Ectodermal cell (in vitro differentiated cells): ENCODE measurements around the gene EGFR.

Experiments used
- H3K27ac ChIP-seq: 2 replicates; pipeline ENCODE4 v1.7.0; 2013; ENCODE audit warnings: mild to moderate bottlenecking, low read depth, low read length; ENCODE audit not compliant: insufficient read depth, poor library complexity, severe bottlenecking
- H3K27me3 ChIP-seq: 2 replicates; pipeline ENCODE4 v1.7.0; 2013; ENCODE audit warnings: mild to moderate bottlenecking, low read length; ENCODE audit not compliant: insufficient read depth, control insufficient read depth, poor library complexity, severe bottlenecking
- H3K36me3 ChIP-seq: one replicate; pipeline ENCODE4 v1.7.0; 2013; ENCODE audit warnings: low read length; ENCODE audit not compliant: control insufficient read depth, insufficient read depth
- H3K4me1 ChIP-seq: one replicate; pipeline ENCODE4 v1.7.0; 2013; ENCODE audit warnings: low read length; ENCODE audit not compliant: control insufficient read depth, insufficient read depth
- H3K4me3 ChIP-seq: 2 replicates; pipeline ENCODE4 v1.7.0; 2013; ENCODE audit warnings: low read depth, low read length, control low read depth; ENCODE audit not compliant: insufficient read depth
- H3K9me3 ChIP-seq: 2 replicates; pipeline ENCODE4 v1.7.0; 2013; ENCODE audit warnings: mild to moderate bottlenecking, low read length, moderate library complexity; ENCODE audit not compliant: control insufficient read depth
- whole genome bisulfite sequencing, 2 experiments: methylation state at CpG; one replicate each; pipeline ENCODE4 v1.1.7; 2013; ENCODE audit warnings: missing lambda C conversion rate in 2 of 2; 5-methylcytosine and 5-hydroxymethylcytosine counted together

Gene EGFR

GRCh38 chr7:55242613-55243012 is 223.8 kb downstream of the EGFR start:
- Histone ChIP-seq H3K36me3 (no peaks in the 10 kb centered on the region), H3K4me3 (no peak overlapping the region), H3K27me3 (no peaks in the 10 kb centered on the region), H3K27ac (no peak overlapping the region), H3K4me1 (no peaks in the 10 kb centered on the region), H3K9me3 (no peaks in the 10 kb centered on the region)
- WGBS, 2 experiments: 82 to 86% methylated on average over 2 of the region's 2 CpGs

- no peak overlapping the region for H3K27ac ChIP-seq
- H3K4me1 ChIP-seq: no peaks in the 10 kb centered on the region
- no peaks in the 10 kb centered on the region for H3K27me3 ChIP-seq
- H3K4me3 ChIP-seq: no peak overlapping the region
- no peaks in the 10 kb centered on the region for H3K36me3 ChIP-seq
- H3K9me3 ChIP-seq: no peaks in the 10 kb centered on the region
- WGBS, 2 experiments: 92 to 96% methylated on average over 13 of the region's 13 CpGs
These were observed 225.4 kb downstream of the EGFR start for GRCh38 chr7:55244006-55244745.

DNA sequence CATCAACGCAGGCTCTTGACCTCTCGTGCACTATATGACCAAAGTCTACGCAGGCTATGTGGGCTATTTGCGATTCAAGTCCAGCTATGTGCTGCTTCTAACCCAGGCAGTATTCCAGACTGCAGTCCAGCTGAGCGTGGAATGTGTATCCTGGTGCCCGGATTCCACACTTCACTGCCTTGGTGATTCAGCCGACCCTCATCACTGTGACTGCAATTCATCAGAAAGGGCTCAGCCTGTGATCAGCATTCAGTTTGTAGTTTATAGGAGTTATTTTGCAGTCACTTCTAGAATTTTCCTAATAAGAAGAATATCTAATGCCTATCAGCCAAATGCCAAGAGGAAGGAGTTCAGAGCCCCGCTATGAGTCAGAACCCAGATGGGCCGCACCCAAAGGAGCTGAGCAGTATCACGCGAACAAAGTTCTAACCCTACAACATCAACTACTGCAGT is 226.5 kb downstream of the EGFR start:
- H3K36me3 ChIP-seq: no peaks in the 10 kb centered on the region
- no peaks in the 10 kb centered on the region for H3K27me3 ChIP-seq
- 91 to 96% methylated on average over 9 to 11 of the region's 11 CpGs for WGBS, 2 experiments
- H3K4me1 ChIP-seq: no peaks in the 10 kb centered on the region
- no peaks in the 10 kb centered on the region for H3K9me3 ChIP-seq
- H3K4me3 ChIP-seq: no peak overlapping the region
- H3K27ac ChIP-seq: no peak overlapping the region

GRCh38 chr7:55246171-55246570 is 227.4 kb downstream of the EGFR start:
- no peaks in the 10 kb centered on the region for H3K9me3 ChIP-seq
- no peaks in the 10 kb centered on the region for H3K36me3 ChIP-seq
- H3K27me3 ChIP-seq: no peaks in the 10 kb centered on the region
- no peak overlapping the region for H3K4me3 ChIP-seq
- H3K4me1 ChIP-seq: no peaks in the 10 kb centered on the region
- WGBS, 2 experiments: 94 to 97% methylated on average over 5 of the region's 5 CpGs
- no peak overlapping the region for H3K27ac ChIP-seq

DNA sequence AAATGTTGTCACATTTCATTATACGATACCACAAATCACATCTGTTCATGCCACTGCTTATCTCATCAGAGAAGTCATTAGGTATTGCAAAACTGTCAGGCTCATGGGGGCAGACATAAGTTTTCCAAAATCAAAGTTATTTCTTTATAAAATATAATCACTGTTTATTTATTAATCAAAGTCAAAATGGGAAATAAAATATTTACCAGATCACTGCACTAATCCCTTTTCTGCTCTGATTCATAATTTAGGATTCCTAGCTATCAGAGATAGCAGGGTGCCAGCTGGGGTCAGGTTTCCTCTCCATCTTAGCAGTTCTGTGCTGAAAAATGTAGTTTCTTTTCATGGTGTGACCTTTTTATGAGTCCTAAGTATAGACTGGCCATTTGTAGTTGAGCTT is 228.6 kb downstream of the EGFR start:
- no peak overlapping the region for H3K4me3 ChIP-seq
- H3K4me1 ChIP-seq: no peaks in the 10 kb centered on the region
- H3K27ac ChIP-seq: no peak overlapping the region
- WGBS, 2 experiments: 87 to 100% methylated on average over 1 of the region's 1 CpG
- H3K9me3 ChIP-seq: no peaks in the 10 kb centered on the region
- no peaks in the 10 kb centered on the region for H3K36me3 ChIP-seq
- H3K27me3 ChIP-seq: no peaks in the 10 kb centered on the region

- Histone ChIP-seq H3K9me3 (no peaks in the 10 kb centered on the region), H3K4me1 (no peaks in the 10 kb centered on the region), H3K27ac (no peak overlapping the region), H3K27me3 (peaks cover 9% of the 10 kb centered on the region), H3K4me3 (no peak overlapping the region), H3K36me3 (no peaks in the 10 kb centered on the region)
- 94 to 95% methylated on average over 10 of the region's 10 CpGs for WGBS, 2 experiments
These were observed 229.7 kb downstream of the EGFR start for GRCh38 chr7:55248526-55248925.

- Histone ChIP-seq H3K27ac (no peak overlapping the region), H3K9me3 (no peaks in the 10 kb centered on the region), H3K4me3 (no peak overlapping the region), H3K36me3 (no peaks in the 10 kb centered on the region), H3K27me3 (peaks cover 17% of the 10 kb centered on the region), H3K4me1 (no peaks in the 10 kb centered on the region)
- 90% methylated on average over 8 of the region's 8 CpGs for WGBS, 2 experiments
These were observed 230.5 kb downstream of the EGFR start for GRCh38 chr7:55249332-55249731.

- Histone ChIP-seq H3K4me1 (no peaks in the 10 kb centered on the region), H3K36me3 (no peaks in the 10 kb centered on the region), H3K9me3 (no peaks in the 10 kb centered on the region), H3K27ac (no peak overlapping the region), H3K27me3 (peaks cover 26% of the 10 kb centered on the region), H3K4me3 (no peak overlapping the region)
- 46 to 50% methylated on average over 7 of the region's 7 CpGs for WGBS, 2 experiments
These were observed 231.5 kb downstream of the EGFR start for GRCh38 chr7:55250313-55250712.

- WGBS, 2 experiments: 93% methylated on average over 3 of the region's 3 CpGs
- Histone ChIP-seq H3K9me3 (no peaks in the 10 kb centered on the region), H3K4me3 (no peak overlapping the region)
These were observed 232.5 kb downstream of the EGFR start for GRCh38 chr7:55251313-55251712.

GRCh38 chr7:55251911-55252310 is 233.1 kb downstream of the EGFR start:
- 93 to 94% methylated on average over 7 of the region's 7 CpGs for WGBS, 2 experiments
- Histone ChIP-seq H3K27ac (no peak overlapping the region), H3K36me3 (no peaks in the 10 kb centered on the region), H3K27me3 (peaks cover 42% of the 10 kb centered on the region), H3K9me3 (no peaks in the 10 kb centered on the region), H3K4me1 (no peaks in the 10 kb centered on the region), H3K4me3 (no peak overlapping the region)

More at GRCh38 chr7:55251313-55251712, 232.5 kb downstream of the EGFR start:
- no peaks in the 10 kb centered on the region for H3K36me3 ChIP-seq
- H3K4me1 ChIP-seq: no peaks in the 10 kb centered on the region
- peaks cover 36% of the 10 kb centered on the region for H3K27me3 ChIP-seq
- H3K27ac ChIP-seq: no peak overlapping the region
